SKM-1 treated with dmso at 0.1 percent for 144 hours (cell line): ENCODE results near the gene CNOT4.
"Not testable (repeated sequence)": the region's sequence is repeated elsewhere in the genome, so short reads cannot be mapped to it uniquely, and the experiment has no call there.

Experiments used
- DNase-seq: peaks from one replicate; lab custom pipeline; 2025; ENCODE audit not compliant: unreplicated experiment; lab: John Stamatoyannopoulos, UW

The CNOT4 gene

DNA sequence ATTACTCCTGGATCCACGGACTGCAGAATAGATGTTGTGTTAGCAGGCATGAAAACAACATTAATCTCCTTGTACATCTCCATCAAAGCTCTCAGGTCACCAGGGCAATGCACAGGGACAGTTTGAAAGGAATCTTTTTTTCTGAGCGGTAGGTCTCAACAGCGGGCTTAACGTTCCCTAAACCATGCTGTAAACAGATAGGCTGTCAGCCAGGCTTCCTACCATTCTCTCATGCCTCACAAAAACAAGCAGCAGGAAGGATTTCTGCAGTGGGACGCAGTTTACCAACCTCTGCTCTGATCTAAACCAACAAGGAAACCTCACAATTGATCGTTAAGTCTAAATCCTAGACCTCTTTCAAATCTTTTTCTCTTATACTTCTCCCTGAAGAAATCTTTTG lies 50.8 kb downstream of the CNOT4 start:
- DNase-seq, result no peak

DNA sequence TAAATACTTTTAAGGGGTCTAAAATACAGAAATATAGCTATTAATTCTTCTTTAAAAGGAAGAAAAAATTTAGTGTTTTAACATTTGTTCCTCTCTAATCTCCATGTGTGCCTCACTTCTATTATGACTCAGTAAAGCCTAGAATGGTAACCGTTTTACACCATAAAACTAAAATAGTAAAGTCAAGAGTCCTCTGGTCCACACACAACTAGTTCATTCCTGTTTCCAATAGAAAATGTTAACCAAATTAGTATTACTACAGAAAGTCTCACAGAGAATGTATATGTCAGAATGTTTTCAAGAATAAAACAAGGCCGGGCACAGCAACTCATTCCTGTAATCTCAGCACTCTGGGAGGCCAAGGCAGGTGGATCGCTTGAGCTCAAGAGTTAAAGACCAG lies 55.8 kb downstream of the CNOT4 start:
- DNase-seq, result no peak

DNA sequence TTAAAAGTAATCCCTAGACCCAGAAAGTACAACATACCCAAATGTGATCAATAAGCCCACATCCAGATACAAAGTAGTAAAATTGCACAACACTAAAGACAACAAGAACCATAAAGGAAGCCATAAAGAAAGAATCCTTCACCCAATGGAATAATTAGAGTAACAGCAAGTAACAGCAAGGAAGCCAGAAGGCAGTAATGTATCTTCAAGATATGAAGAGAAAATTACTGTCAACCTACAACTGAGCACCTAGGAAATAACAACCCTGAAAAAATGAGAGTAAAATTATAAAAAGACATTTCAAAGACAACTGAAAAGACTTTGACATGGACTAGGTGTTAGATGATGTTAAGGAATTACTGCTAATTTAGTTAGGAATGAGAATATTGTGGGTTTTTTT lies 60.5 kb downstream of the CNOT4 start:
- no peak for DNase-seq

DNA sequence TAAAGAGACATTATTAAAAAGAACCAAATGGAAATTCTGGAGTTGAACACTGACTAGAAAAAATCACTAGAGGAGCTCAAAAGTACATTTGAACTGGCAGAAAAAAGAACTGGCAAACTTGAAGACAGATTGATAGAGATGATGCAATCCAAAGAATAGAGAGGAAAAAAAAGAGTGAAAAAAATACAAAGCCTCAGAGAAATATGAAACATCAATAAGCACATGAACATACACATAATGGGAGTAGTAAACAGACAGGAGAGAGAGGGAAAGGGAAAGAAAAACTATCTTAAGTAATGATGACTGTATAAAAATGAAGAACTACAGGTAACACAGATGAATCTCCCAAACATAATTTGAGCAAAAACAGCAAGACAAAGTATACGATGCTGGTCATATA lies 61.1 kb downstream of the CNOT4 start:
- DNase-seq, result no peak

DNA sequence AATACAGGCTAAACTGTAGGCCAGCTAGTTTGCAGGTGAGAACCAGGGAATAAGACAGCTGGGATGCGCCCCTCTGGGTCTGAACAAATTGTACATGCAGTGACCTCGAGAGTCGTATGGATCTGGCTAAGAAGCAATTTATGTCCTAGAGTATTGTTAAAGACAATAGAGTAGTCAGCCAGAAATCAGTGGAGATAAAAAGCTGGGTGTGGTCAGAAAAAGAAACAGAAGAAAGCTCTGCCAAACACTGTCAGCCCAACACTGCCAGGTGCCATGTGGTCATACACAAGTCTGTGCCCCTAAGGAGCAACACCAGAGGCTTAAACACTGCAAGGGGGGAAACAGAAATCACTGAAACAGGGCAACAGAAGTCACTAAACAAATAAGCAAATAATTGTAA lies 62.2 kb downstream of the CNOT4 start:
- DNase-seq, result no peak

DNA sequence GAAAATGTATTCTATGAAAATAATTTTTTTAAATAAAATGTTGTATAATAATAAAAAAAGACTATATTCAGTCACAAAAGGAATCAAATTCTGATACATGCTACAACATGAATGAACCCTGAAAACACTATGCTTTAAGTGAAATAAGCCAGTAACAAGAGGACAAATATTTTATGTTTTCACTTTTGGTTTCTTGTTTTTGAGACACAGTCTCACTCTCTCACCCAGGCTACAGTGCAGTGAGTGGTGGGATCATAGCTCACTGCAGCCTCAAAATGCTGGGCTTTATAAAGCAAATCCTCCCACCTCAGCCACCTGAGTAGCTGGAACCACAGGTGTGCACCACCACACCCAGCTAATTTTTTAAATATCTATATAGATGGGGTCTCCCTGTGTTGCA lies 64.2 kb downstream of the CNOT4 start:
- DNase-seq, result no peak

DNA sequence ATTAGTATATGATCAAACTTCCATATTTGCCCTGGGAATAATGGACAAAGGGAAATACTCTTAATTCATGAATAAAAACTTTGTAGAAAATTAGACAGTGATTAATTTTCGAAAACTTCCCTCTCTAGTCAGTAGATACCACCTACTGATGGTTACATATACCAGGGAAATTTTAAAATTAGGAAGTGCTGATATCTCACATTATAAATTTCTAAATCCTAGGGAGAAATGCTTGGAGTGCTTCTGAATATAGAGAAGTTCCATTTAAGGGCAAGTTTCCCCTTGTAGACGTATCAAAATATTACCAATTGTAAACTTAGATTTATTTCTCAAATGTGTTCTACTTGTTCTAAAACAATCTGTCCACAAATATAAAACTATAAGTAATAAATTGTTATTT lies 64.6 kb downstream of the CNOT4 start:
- DNase-seq, result not testable (repeated sequence)

DNA sequence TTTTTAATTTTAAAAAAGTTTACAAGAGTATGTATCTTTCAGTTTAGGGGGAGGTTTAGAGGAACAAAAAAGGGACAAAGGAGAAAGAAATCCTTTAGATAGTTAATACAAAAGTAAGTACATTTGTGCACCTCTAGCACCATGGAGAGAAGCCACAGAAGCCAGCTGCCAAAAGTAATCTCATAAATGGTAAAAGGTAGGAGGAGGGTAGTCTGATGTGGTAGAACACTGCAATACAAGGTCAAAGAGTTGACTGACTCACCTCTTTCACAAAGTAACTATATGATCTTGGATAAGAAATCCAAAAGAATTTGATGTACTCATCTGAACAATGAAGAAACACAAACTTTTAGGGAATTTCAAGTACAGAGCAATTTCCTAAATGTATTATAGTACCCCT lies 68.1 kb downstream of the CNOT4 start:
- no peak for DNase-seq

DNA sequence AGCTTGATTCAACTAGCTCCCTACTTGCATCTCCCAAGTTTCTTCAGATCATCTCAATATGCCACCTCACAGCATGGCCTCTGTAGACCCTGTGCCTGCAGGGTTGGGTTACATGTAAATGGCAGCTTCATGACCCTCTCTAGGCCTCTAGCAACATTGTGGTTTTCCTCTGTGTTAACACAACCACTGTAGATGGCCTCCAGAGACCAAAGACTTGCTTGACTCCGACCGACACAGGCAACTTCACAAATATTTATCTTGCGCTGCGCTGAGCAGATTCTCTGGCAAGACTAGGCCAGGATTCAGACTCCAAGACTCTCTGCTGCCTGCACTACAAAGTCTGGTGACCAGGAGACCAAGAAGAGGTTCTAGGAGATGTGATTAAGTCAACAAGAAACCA lies 75.9 kb downstream of the CNOT4 start:
- DNase-seq, result no peak

DNA sequence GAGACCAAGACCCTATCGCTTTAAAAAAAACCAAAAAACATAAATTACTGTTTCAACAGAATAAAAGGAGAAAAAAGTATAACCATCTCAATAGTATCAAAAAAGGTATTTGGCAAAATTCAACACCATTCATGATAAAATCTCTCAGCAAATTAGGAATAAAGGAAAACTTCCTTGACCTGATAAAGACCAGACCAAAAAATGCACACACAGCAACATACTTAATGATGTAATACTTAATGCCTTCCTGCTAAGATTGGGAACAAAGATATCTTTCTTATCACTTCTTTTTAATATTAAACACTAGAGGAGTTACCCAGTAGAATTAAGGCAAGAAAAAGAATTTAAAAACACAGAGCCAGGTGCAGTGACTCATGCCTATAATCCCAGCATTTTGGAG lies 79.3 kb downstream of the CNOT4 start:
- DNase-seq, result no peak

DNA sequence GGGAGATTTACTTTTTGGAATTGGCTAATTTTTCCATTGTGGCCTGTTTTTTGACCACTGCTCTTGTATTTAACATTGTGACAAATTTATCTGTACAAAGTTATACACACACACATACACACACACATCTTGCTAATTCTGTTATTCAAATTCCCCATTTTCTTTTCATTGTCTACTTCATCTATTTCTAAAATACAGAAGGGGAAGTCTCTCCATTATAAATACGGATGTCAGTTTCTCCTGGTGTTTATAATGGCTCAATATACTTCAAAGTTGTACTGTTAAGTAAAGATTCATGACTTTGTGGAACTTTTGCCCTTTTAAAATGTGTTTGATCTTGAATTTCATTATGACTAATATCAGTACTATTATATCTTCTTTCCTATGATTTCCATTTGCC lies 81.0 kb downstream of the CNOT4 start:
- DNase-seq, result no peak

DNA sequence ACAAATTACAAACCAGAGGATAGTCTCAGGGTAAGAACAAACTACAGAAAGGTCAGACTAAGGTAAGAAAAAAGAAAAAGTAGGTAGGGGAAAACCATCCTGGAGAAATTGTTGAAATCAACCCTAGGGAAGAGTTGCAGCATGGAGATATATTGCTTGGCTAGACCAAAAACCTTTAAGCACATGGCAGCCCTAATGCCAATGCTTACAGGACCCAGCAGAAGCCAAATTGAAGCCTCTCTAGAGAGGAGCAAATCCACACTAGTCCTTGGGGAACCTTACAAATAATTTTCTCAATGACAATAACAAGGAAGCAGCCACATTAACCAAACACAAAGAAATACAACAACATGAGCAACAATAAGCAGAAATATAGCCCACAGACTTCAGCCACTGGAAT lies 81.9 kb downstream of the CNOT4 start:
- no peak for DNase-seq

DNA sequence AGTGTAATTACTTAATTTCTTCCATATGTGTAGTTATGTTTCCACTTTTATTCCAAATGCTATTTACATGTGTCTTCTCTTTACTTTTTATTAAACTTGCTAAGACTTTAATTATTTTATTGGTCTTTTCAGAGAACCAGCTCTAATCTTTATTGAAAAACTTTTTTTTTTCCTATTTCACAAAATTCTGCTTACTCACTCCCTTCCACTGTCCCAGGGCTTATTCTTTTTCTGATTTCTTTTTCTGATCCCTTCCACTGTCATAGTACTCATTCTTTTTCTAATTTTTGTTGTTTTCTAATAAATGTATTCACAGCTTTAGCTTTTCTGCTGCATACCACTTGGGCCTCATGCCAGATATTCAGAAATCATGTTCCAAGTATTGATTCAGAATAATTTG lies 82.7 kb downstream of the CNOT4 start:
- no peak for DNase-seq

DNA sequence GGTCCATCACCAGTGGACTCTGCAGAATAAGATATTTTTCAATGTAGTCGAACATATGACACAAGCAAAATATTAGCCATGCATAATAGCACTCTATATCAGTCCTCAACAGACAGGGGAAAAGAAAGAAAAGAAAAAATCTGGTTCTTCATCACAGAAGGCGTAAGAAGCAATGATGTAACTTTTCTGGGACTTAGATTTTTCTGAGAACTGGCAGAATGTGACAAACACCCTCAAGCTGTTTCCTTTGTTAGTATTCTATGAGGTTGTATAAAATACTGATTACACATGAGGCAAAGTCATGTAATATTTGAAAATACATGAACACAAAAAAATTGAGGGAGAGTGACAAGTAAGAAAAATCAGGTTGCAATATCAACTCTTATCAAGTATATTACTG lies 84.9 kb downstream of the CNOT4 start:
- DNase-seq, result no peak

DNA sequence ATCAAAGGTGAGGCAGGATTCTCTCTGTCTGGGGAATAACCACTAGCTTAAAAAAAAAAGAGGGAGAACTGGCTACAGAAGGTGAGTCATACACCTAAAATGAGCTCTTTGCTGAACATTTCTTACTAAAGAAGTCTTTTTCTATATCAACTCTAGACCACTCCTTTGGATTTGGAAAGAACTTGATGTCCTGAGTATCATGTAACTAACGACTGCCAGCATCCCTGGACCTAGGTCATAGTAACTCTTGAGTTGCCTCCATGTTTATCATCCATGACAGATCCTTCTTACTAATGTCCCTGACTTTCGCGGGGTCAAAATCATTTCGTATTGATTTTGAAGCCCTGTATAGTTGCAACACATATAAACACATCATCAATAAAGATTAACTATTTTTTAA lies 89.1 kb downstream of the CNOT4 start:
- no peak for DNase-seq

DNA sequence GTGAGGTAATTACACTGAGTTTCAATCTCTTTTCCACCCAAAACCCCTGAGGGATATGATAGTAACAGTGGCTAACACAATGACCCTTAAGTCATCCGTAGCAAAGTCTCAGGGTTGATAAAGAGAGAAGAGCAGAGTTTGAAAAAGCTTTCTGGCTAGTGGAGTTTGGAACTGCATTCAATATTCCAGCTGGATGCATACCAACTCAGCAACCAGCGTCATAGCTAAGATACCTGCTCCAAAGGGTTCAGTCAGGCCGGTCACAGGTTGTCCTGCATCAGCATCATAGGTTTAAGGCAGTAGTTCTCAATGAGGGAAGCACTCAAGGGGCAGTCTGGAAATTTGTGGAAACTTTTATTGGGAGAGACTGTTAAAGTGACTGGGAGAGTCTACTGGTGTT lies 93.5 kb downstream of the CNOT4 start:
- no peak for DNase-seq

DNA sequence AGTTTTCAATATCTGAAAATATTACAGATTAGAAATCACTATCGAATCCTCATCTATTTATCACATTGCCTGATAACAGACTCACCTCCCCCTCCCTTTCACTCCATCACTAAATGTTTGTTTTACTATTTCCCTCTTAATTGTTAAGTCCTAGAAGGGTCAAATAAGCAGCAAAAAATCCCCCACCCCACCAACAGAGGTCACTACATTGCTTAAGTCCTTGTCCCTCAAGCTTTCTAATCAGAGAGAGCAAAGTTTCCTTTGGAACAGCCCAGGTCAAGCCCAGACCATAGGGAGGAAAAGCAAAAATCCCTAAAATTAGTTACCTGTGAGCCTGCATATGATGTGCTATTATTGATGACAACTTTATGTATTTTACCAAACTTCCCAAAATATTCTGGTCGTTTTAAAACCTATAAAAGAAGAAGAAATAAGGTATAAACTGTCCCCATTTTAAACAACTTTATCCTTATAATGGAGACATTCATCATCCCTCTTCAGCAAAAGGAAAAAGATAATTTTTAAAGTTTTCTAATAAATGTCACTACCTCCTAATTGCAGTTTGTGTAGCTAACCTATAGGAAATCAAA lies 95.0 kb downstream of the CNOT4 start:
- DNase-seq, result peak; percentile 60

DNA sequence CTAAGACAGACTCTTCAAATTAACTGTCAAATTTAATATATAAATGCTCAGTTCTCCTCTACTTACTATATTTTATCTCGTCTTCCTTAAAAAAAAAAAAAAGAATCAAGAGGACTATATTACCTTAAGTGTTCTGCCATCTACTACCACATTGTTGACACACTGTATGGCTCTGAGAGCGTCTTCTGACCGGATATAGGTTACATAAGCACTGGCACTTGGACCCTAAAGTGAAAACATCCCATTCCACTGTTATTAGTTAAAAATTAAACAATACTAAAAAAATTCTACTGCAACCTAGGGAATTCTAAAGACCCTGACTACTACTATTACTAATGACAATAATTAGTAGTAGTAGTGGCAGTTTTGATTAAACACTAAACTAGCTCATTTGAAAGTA lies 95.7 kb downstream of the CNOT4 start:
- no peak for DNase-seq

DNA sequence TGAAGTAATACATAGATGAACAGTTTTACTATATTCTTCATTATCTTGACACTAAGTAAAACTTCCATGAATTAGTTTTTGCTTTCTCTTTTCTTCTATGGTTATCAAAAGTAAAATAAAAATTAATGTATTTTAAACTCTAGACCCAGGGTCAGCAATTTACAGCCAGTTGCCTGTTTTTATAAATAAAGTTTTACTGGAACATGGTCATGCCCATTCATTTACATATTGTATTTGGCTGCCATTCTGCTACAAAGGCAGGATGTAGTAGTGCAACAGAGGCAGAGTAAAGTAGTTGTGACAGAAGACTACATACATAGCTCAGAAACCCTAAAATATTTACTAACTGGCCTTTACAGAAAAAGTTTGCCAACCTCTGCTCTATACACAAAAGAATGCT lies 98.8 kb downstream of the CNOT4 start:
- no peak for DNase-seq

DNA sequence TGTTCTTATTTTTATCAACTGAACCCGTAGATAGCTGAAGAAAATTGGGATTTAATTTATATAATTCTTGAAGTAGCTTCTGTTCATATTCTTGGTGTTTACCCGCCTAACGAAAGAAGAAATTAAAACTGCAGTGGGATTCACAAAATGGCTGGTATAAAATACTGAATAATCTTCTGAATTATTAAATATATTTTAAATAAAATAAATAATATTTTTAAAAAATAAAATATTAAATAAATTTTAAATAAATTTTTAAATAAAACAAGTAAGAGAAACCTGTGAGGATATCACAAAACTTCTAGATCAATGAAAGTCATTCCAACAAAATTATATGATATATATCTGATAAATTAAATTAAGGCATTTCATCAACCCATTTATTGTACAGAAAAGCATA lies 99.4 kb downstream of the CNOT4 start:
- DNase-seq, result no peak

DNA sequence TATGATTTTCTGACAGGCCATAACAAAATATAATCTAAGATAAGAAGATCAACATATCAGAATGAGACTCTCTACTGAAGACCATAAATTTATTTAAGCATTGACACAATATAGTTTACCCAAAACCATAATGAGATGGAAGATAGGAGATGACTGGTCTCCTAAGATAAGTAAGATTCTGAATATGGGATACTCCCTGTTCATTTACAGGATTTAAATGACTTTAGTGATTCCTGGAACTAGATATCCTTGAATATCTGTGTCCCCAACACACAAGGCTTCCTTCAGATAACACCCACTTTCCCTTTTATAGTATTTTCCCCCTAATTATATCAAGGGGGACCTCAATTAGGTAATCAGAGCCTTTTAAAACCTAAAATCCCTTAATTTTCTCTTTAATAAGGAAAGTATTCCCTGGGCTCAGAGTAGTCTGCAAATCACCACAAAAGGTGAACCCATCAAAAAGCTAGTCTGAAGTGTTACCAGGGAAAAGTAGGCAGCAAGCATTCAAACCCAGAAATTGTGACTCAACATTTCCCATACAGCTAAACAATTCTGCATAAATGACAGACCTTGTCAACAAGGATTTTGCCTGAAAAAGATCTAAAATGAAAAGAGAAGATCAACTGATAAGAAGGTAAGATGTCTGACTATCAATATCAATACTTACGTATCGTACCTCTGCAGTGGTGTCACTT lies 99.9 kb downstream of the CNOT4 start:
- no peak for DNase-seq

DNA sequence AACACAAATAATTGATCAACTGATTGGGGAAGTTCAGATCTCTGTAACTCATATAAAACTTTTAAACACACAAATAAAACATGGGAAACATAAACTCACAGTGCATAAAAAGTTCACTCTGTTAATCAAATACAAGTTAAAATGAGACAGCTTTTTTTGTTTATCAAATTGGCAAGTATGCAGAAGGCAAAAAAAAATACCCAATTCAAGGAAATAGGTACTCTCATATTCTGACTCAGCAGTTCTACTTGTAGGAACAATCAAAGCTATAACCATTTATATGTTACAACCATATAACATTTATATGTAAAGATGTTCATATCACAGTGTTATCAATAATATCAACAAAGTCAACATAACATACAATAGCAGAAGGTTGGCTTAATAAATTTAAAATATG lies 102.0 kb downstream of the CNOT4 start:
- DNase-seq, result no peak

DNA sequence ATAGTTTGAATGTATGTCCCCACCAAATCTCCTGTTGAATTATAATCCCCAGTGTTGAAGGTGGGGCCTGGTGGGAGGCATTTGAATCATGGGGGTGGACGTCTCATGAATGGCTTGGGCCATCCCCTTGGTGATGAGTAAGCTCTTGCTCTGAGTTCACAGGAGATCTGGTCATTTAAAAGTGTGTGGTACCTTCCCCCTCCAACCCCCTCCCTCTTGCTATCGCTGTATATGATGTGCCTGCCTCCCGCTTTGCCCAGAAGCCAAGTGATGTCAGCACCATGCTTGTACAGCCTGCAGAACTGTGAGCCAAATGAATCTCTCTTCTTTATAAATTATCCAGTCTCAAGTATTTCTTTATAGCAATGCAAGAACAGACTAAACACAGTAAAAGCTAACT lies 103.0 kb downstream of the CNOT4 start:
- no peak for DNase-seq
